Mammary epithelial cell (primary cell): ENCODE measurements around the gene EPHA1.

ENCODE experiments used
- EZH2 ChIP-seq: IDR thresholded peaks from 2 replicates; pipeline ENCODE4 v1.6.1; 2012; ENCODE audit warnings: low read length, inconsistent platforms, borderline replicate concordance
- TF ChIP-seq, protein P1 (sequence below), 2 donors: IDR thresholded peaks in 1 of 2; conservative IDR thresholded peaks in 1 of 2; 2 replicates each; pipeline ENCODE4 v1.5.1; 2011 to 2012; ENCODE audit warnings: inconsistent platforms in 2 of 2, low read length in 2 of 2, mild to moderate bottlenecking in 2 of 2, control low read depth in 1 of 2, low read depth in 1 of 2; ENCODE audit not compliant: insufficient read depth in 1 of 2; ENCODE audit errors: extremely low read depth in 1 of 2

DNA sequence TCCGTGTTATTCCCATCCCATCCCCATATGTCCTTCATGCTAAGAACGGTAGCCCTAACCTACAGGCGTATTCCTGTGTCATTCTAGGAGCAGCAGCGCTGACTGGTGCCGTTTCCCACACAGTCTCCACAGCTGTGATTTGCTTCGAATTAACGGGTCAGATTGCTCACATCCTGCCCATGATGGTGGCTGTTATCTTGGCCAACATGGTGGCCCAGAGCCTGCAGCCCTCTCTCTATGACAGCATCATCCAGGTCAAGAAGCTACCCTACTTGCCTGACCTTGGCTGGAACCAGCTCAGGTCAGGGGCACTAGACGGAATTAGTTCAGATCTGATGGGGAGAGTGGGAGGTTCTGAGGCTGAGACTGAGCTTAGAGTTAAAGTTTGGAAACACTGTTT, 66.8 kb downstream of the EPHA1 start:
- TF ChIP-seq, protein P1, sequence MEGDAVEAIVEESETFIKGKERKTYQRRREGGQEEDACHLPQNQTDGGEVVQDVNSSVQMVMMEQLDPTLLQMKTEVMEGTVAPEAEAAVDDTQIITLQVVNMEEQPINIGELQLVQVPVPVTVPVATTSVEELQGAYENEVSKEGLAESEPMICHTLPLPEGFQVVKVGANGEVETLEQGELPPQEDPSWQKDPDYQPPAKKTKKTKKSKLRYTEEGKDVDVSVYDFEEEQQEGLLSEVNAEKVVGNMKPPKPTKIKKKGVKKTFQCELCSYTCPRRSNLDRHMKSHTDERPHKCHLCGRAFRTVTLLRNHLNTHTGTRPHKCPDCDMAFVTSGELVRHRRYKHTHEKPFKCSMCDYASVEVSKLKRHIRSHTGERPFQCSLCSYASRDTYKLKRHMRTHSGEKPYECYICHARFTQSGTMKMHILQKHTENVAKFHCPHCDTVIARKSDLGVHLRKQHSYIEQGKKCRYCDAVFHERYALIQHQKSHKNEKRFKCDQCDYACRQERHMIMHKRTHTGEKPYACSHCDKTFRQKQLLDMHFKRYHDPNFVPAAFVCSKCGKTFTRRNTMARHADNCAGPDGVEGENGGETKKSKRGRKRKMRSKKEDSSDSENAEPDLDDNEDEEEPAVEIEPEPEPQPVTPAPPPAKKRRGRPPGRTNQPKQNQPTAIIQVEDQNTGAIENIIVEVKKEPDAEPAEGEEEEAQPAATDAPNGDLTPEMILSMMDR (conservative IDR thresholded peaks at IDR 0.05 in 1 of 2, IDR thresholded peaks at IDR 0.05 in 1 of 2; ENCODE audit: extremely low read depth in 1 of 2, insufficient read depth in 1 of 2, low read depth in 1 of 2, low read length in 2 of 2): no peak
- TF ChIP-seq EZH2: no peak
